ENCODE results near the gene ATG13.

Gene ATG13

GRCh38 chr11:46607516-46607915, 9.8 kb upstream of the ATG13 start:
- DNase-seq (ENCODE audit: low read depth, low spot score), result no peak

- DNase-seq (ENCODE audit: low read depth, low spot score), result no peak
These were observed 8.0 kb upstream of the ATG13 start for GRCh38 chr11:46609386-46609785.

- DNase-seq (ENCODE audit: low read depth, low spot score), result no peak
These were observed 5.6 kb upstream of the ATG13 start for GRCh38 chr11:46611526-46612304.

- no peak for DNase-seq (ENCODE audit: low read depth, low spot score)
These were observed 5.0 kb upstream of the ATG13 start for GRCh38 chr11:46612326-46612725.

- DNase-seq (ENCODE audit: low read depth, low spot score), result no peak
These were observed 1.6 kb upstream of the ATG13 start for GRCh38 chr11:46615756-46616155.

GRCh38 chr11:46616551-46617133, 711 bp upstream of the ATG13 start:
- no peak for DNase-seq (ENCODE audit: low read depth, low spot score)

GRCh38 chr11:46617972-46618314, 590 bp downstream of the ATG13 start:
- DNase-seq (ENCODE audit: low read depth, low spot score), result no peak

GRCh38 chr11:46618837-46619236, 1.5 kb downstream of the ATG13 start:
- DNase-seq (ENCODE audit: low read depth, low spot score), result no peak

- DNase-seq (ENCODE audit: low read depth, low spot score), result no peak
These were observed 8.1 kb downstream of the ATG13 start for GRCh38 chr11:46625406-46625805.

GRCh38 chr11:46628961-46629360, 11.6 kb downstream of the ATG13 start:
- DNase-seq (ENCODE audit: low read depth, low spot score), result no peak

- no peak for DNase-seq (ENCODE audit: low read depth, low spot score)
These were observed 12.9 kb downstream of the ATG13 start for GRCh38 chr11:46630237-46630636.

- no peak for DNase-seq (ENCODE audit: low read depth, low spot score)
These were observed 14.3 kb downstream of the ATG13 start for GRCh38 chr11:46631676-46632075.

- DNase-seq (ENCODE audit: low read depth, low spot score), result no peak
These were observed 15.1 kb downstream of the ATG13 start for GRCh38 chr11:46632502-46632901.

- DNase-seq (ENCODE audit: low read depth, low spot score), result no peak
These were observed 16.2 kb downstream of the ATG13 start for GRCh38 chr11:46633291-46634217.

- no peak for DNase-seq (ENCODE audit: low read depth, low spot score)
These were observed 18.3 kb downstream of the ATG13 start for GRCh38 chr11:46635557-46636139.

- DNase-seq (ENCODE audit: low read depth, low spot score), result no peak
These were observed 20.2 kb downstream of the ATG13 start for GRCh38 chr11:46637546-46637945.

GRCh38 chr11:46639197-46639839, 22.0 kb downstream of the ATG13 start:
- no peak for DNase-seq (ENCODE audit: low read depth, low spot score)

GRCh38 chr11:46640036-46640788, 22.9 kb downstream of the ATG13 start:
- no peak for DNase-seq (ENCODE audit: low read depth, low spot score)

GRCh38 chr11:46641639-46642038, 24.3 kb downstream of the ATG13 start:
- DNase-seq (ENCODE audit: low read depth, low spot score), result no peak

GRCh38 chr11:46642627-46643335, 25.4 kb downstream of the ATG13 start:
- DNase-seq (ENCODE audit: low read depth, low spot score), result no peak

Data from brain pericyte (primary cell).